Tibial artery (tissue), 4 donors: Measurements from ENCODE around the gene KIF13A.

Experiments used
- DNase-seq, 2 donors: peaks; one replicate each; pipeline ENCODE4 v3.0.0-alpha.2; 2019
- H3K27ac ChIP-seq, 2 donors: fragments of 200-600 bp; sonication (generic) in 1 of 2; 1 replicate in 1 of 2; 2 replicates in 1 of 2; pipeline ENCODE4 v1.5.1; 2018 to 2019; ENCODE audit warnings: mild to moderate bottlenecking in 1 of 2
- H3K27me3 ChIP-seq, 2 donors: fragments of 200-600 bp; sonication (generic) in 1 of 2; one replicate each; pipeline versions ENCODE4 v1.5.1 to v1.6.0; 2016 to 2019
- H3K36me3 ChIP-seq, 3 donors: fragments of 200-600 bp; sonication (generic) in 2 of 3; one replicate each; pipeline ENCODE4 v1.5.1; 2016 to 2019; ENCODE audit warnings: mild to moderate bottlenecking in 2 of 3
- H3K4me1 ChIP-seq, 4 donors: fragments of 200-600 bp; sonication (generic) in 2 of 4; 1 replicate in 3 of 4; 2 replicates in 1 of 4; pipeline ENCODE4 v1.5.1; 2016 to 2019
- H3K4me3 ChIP-seq, 2 donors: fragments of 200-600 bp; sonication (generic) in 1 of 2; 1 replicate in 1 of 2; 2 replicates in 1 of 2; pipeline ENCODE4 v1.5.1; 2018 to 2019; ENCODE audit warnings: mild to moderate bottlenecking in 2 of 2
- H3K9me3 ChIP-seq, 3 donors: fragments of 200-600 bp; sonication (generic) in 1 of 3; one replicate each; pipeline ENCODE4 v1.5.1; 2016 to 2019
- intact Hi-C: fragments of 100-400 bp; cut with DNase I; formaldehyde crosslinking; loops from one replicate; pipeline ENCODE4 v1.15.0; 2023; ENCODE audit warnings: low total_unique reads
- TF ChIP-seq, protein P1 (sequence below), 2 experiments: fragments of 200-600 bp in 1 of 2; fragments of 450-650 bp in 1 of 2; IDR thresholded peaks; one replicate each; pipeline ENCODE4 v1.5.1; 2017 to 2019; ENCODE audit warnings: antibody characterized with exemption in 2 of 2, mild to moderate bottlenecking in 1 of 2, moderate library complexity in 1 of 2

KIF13A gene

DNA sequence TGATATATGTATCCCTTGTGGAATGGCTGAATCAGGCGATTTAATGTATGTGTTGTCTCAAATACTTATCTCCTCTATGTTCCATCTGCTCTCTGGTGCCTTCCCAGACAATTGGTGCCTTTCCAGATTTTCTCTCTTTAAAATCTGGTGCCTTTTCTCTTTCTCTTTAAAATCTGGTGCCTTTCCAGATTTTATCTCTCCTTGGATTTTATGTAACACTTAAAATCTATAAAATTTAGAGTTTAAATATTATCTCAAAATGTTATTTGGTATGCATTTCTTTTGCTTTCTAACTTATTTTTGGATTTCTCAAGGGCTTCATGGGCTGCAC, 116.3 kb downstream of the KIF13A start:
- H3K27ac ChIP-seq, result no peak overlapping the region

DNA sequence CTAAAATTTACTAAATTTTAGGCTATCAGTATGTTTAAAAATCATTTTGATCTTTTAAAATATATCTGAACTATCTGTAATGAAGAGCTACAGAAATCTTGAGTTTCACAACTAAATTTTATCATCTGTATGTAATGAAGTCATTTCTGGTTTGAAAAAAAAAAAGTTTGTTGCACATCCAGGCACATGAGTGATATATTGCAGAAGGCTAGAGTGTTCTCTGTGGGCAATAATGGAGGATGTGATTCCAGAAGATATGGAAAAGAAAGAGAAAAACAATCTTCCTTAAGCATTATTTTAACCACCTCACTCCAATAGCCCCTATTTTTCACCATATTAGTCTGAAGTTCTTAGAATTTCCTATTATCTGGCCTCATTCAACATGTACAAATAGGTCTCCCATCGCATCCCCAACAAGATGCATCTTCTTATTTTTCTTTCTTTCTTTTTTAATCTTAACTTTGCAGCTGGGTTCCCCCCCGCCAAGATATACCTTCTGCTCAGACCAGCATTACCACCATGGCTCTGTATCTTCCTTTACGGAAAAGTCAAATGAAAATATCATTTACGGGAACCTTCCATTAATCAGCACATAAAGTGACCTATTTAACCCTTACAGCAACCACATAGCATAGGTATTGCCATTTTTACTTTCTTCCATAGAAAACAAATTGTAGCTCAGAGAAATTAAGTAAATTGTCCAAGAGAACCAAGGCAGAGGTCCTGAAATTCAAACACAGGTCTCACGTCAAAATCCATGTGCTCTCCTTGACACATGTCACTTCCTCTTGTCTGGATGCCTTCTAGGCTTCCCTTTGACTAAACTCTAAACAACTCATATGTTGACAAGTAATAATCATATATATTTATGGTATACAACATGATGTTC, 116.9 kb downstream of the KIF13A start:
- no peak overlapping the region for H3K27ac ChIP-seq
- no peaks in the 10 kb centered on the region for H3K27me3 ChIP-seq
- no peaks in the 10 kb centered on the region for H3K9me3 ChIP-seq
- TF ChIP-seq, protein P1, sequence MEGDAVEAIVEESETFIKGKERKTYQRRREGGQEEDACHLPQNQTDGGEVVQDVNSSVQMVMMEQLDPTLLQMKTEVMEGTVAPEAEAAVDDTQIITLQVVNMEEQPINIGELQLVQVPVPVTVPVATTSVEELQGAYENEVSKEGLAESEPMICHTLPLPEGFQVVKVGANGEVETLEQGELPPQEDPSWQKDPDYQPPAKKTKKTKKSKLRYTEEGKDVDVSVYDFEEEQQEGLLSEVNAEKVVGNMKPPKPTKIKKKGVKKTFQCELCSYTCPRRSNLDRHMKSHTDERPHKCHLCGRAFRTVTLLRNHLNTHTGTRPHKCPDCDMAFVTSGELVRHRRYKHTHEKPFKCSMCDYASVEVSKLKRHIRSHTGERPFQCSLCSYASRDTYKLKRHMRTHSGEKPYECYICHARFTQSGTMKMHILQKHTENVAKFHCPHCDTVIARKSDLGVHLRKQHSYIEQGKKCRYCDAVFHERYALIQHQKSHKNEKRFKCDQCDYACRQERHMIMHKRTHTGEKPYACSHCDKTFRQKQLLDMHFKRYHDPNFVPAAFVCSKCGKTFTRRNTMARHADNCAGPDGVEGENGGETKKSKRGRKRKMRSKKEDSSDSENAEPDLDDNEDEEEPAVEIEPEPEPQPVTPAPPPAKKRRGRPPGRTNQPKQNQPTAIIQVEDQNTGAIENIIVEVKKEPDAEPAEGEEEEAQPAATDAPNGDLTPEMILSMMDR (IDR thresholded peaks at IDR 0.05), result no peak
- intact Hi-C loops, result no loop called here
- DNase-seq, result no peak
- peaks cover 0 to 72% (median 17%) of the 10 kb centered on the region in 4 donors for H3K4me1 ChIP-seq
- H3K4me3 ChIP-seq, result no peak overlapping the region
- no peaks in the 10 kb centered on the region for H3K36me3 ChIP-seq

More for the DNA sequence above, 116.3 kb downstream of the KIF13A start:
- TF ChIP-seq, protein P1 (IDR thresholded peaks at IDR 0.05), result no peak
- no peak for DNase-seq
- Histone ChIP-seq H3K4me3 (no peak overlapping the region), H3K4me1 (peaks cover 0 to 71% (median 13%) of the 10 kb centered on the region in 4 donors), H3K9me3 (no peaks in the 10 kb centered on the region), H3K36me3 (no peaks in the 10 kb centered on the region), H3K27me3 (no peaks in the 10 kb centered on the region)
- intact Hi-C loops, result no loop called here

DNA sequence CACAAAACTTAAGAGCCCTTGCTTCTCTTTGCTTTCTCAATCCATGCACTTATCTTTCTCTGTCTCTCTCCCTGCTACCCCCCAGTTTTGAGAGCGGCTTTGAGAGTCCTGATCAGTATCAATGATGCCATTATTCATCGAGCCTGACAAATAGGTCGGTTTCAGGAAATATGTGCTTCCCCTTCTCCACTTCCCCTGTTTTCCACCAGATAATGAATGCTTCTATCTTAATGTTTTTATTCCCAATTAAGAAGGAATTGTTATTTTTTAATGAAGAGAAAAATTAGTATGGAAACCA, 117.7 kb downstream of the KIF13A start:
- H3K27me3 ChIP-seq, result no peaks in the 10 kb centered on the region
- no peaks in the 10 kb centered on the region for H3K36me3 ChIP-seq
- H3K4me1 ChIP-seq, result peaks cover 0 to 81% (median 26%) of the 10 kb centered on the region in 4 donors
- H3K9me3 ChIP-seq, result no peaks in the 10 kb centered on the region
- intact Hi-C loops, result loop anchor here (10.0 kb wide), 1 partner anchor 115 kb away; the partner anchor contains the start of gene KIF13A
- H3K4me3 ChIP-seq, result no peak overlapping the region
- TF ChIP-seq, protein P1 (IDR thresholded peaks at IDR 0.05), result no peak
- peak overlapping the region in 1 of 2 donors; percentile 29 for H3K27ac ChIP-seq
- no peak for DNase-seq

DNA sequence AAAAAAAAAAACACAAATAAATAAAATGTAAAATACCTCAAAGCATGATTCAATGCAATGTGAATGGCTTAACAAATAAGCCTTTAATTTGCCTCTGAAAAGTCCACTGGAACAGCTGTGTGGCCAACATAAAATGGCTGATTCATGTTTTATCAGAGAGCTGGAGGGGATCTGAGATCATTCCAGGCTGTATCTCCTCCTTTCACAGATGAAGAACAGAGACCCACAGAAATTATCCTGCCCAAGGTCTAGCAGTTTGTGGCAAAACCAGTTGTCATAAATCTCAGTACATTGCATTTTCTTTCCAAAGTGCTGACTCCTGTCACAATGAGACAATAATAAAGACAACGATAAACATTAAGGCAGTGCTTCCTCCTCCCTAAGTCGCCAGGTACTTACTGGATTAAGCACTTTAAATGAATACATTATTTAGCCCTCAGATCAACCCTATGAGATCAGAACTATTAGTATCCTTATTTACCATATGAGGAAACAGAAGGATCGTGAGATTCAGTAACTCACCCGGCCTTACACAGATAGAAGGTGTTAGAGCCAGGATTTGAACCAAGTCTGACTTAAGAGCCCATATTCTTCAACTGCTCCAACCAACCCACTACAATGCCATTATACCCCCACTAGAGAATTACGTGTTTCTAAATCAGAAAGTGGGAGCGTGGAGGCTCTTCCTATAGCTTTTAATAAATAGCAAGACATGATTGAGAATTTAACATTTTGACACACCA, 118.3 kb downstream of the KIF13A start:
- H3K4me3 ChIP-seq, result no peak overlapping the region
- H3K4me1 ChIP-seq, result peaks cover 0 to 86% (median 31%) of the 10 kb centered on the region in 4 donors
- intact Hi-C loops, result loop anchor here (10.0 kb wide), 1 partner anchor 116 kb away; the partner anchor contains the start of gene KIF13A
- no peak for DNase-seq
- peak overlapping the region in 1 of 2 donors; percentile 29 for H3K27ac ChIP-seq
- H3K9me3 ChIP-seq, result no peaks in the 10 kb centered on the region
- TF ChIP-seq, protein P1 (IDR thresholded peaks at IDR 0.05), result no peak
- H3K36me3 ChIP-seq, result no peaks in the 10 kb centered on the region
- H3K27me3 ChIP-seq, result no peaks in the 10 kb centered on the region

DNA sequence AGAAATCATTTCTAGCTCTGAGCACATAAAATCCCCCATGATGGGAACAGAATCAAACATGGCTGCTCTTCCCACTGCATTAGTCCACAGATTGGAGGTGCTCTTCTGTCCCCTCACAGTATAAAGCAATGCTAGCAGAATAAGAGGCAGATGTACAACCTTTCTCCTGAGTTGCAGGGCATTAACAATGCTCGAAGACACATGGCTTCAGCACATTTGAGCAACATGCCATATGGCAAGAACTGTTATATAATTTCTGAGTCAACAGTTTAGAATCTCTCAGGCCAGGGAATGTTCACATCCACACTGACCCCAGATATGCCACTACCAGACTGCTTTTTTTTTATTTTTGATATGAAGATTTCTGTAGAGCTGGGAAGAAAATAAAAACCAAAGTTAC, 119.6 kb downstream of the KIF13A start:
- peak overlapping the region in 1 of 2 donors; percentile 39 for H3K27ac ChIP-seq
- TF ChIP-seq, protein P1 (IDR thresholded peaks at IDR 0.05), result no peak
- H3K4me3 ChIP-seq, result no peak overlapping the region
- no peaks in the 10 kb centered on the region for H3K36me3 ChIP-seq
- no peak for DNase-seq
- H3K4me1 ChIP-seq, result peaks cover 0 to 97% (median 43%) of the 10 kb centered on the region in 4 donors
- H3K27me3 ChIP-seq, result no peaks in the 10 kb centered on the region
- intact Hi-C loops, result loop anchor here (10.0 kb wide), 1 partner anchor 117 kb away; the partner anchor contains the start of gene KIF13A
- no peaks in the 10 kb centered on the region for H3K9me3 ChIP-seq
